Upper lobe of left lung (tissue), 4 donors: Measurements from ENCODE around the gene ZNF366.

Experiments used
- CTCF ChIP-seq, 6 experiments: fragments of 450-650 bp in 4 of 6; fragments of 200-600 bp in 2 of 6; sonication (generic) in 2 of 6; IDR thresholded peaks; one replicate each; pipeline ENCODE4 v1.5.1; 2016 to 2019; ENCODE audit warnings: antibody characterized with exemption in 6 of 6
- EP300 ChIP-seq, 4 donors: sonication (generic); formaldehyde crosslinking; IDR thresholded peaks; one replicate each; pipeline ENCODE4 v1.5.1; 2017; ENCODE audit warnings: antibody characterized with exemption in 4 of 4, control low read depth in 2 of 4

GRCh38 chr5:72397836-72398235 lies 109.4 kb downstream of the ZNF366 start:
- TF ChIP-seq EP300 (IDR thresholded peaks at IDR 0.05), result no peak
- TF ChIP-seq CTCF (IDR thresholded peaks at IDR 0.05), result no peak
